HG02588 (cell line): Measurements from ENCODE around the gene MTCH1.
"Not testable (repeated sequence)": the region's sequence is repeated elsewhere in the genome, so short reads cannot be mapped to it uniquely, and the experiment has no call there.

Source experiments
- ATAC-seq: cut with Tn5 transposase; IDR thresholded peaks from one replicate; pipeline ENCODE4 v1.9.1; 2021; ENCODE audit warnings: mild to moderate bottlenecking, moderate library complexity; ENCODE audit not compliant: unreplicated experiment

Gene MTCH1

GRCh38 chr6:36955671-36956445, 30.1 kb downstream of the MTCH1 start:
- no peak for ATAC-seq

DNA sequence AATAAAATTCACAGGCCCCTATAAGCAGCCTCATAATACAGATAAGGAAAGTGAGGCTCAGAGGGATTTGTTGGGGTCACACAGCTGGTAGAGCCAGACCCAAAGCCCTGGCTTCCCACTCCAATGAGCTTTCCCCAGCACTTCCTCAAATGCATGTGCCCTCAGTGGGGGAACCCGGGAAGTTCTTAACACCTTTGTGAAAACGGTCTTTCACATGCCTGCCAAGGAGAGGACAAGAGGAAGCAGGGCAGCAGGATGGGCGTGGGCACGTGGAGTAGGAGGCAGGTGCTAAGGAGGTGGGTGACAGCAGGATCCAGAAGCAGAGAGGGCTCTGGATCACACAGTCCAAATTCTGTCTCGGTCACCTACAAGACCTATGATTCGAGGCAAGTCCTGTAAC, 30.9 kb downstream of the MTCH1 start:
- ATAC-seq, result no peak

DNA sequence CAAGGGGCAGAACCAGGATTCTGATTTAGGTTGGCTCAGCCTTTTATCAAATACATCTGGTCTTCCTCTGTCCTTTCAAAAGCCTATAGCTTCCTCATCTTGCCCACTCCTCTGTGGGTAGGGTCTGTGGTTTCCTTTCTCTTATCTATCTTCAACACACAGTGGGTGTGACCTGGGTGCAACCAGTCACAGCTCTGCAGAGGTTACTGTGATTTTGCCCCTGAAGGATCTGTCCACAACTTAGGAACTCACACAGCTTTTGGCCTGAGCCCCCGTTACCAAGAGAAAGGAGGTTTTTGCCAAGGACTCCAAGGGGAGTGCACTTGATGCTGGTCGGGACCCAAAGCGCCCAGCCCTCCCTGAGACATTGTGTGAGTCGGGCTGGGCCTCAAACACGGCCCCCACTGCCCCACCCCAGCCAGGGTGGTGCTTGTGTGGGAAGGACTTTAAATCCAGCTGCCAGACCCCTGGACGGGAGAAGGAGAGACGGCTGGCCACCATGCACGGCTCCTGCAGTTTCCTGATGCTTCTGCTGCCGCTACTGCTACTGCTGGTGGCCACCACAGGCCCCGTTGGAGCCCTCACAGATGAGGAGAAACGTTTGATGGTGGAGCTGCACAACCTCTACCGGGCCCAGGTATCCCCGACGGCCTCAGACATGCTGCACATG, 31.6 kb downstream of the MTCH1 start, which contains the start of gene PI16:
Gene PI16 (plus strand): TSS at position 477 of the 670 bp plus-strand sequence. CDS start 23 bp downstream, at position 500.
- ATAC-seq, result no peak

DNA sequence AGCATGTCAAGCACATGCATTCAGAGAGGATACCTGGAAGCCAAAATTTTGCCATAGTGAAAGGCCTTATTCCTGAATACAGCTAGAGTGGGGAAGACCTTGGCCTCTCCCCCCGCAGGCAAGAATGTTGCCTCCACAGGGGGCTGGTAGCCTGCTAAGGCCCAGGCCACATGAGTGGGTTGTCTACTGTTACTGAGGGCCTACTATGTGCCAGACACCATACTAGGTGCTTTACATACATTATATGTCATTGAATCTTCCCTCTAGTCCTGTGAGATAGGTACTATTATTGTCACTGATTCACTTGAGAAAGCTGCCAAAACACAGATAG, 32.1 kb downstream of the MTCH1 start:
- no peak for ATAC-seq

DNA sequence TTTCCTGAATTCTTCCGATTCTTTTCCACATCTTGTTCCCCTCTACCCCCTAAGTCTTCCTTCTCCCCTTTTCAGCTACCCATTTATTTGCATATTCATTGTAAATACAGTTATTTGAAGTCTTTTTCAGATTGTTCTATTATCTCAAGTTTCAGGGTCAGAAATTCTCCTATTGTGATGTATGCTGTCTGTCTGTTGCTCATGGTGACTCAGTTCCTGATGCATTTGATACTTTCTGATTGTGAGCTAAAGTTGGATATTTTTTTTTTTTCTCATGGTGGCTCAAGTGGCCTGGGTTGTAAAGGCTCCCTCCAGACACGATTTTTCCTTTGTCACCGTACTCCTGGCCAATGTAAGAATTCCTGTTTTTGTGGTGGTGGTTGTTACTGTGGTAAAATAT, 36.4 kb downstream of the MTCH1 start:
- no peak for ATAC-seq

DNA sequence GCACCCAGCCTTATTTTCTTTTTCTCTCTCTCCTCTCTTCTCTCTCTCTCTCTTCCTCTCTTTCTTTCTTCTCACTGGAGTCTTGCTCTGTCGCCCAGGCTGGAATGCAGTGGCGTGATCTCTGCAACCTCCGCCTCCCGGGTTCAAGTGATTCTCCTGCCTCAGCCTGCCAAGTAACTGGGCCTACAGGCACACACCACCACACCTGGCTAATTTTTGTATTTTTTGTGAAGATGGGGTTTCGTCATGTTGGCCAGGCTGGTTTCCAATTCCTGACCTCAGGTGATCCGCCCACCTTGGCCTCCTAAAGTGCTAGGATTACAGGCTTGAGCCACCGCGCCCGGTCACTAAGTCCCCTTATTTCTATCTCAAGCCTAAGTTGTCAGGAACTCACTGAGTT, 36.9 kb downstream of the MTCH1 start:
- not testable (repeated sequence) for ATAC-seq

DNA sequence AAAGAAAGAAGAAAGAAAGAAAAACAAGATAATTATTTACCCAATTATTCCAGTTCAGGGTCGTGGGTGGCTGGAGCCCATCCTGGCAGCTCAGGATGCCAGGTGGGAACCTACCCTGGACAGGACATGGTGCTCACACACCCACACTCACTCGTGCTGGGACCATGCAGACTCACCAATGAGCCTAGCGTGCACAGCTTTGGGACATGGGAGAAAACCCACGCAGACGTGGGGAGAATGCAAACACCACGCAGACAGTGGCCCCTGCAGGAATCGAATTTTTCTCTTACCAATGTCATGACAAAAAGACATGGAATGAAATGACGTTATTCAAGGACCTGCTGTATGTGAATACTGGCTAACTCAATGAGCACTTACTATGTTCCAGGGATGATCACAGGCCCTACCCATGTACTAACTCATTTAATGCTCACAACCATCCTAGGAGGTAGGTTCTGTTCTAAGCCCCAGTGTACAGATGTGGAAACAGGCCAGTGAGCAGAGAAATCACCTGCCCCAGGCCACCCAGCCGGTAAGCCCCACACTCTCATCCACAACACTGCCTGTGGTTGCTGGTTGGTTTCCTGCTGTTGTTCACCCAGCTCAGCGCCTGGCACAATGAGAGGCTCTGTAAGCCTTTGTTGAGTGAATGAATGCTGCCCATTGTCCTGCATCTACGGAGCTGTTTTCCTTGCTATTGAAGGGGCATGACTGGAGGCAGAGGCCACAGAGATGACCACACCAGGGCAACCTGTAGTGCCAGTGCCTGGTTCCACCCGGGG, 38.2 kb downstream of the MTCH1 start:
- ATAC-seq, result no peak

- no peak for ATAC-seq
Observed at GRCh38 chr6:36946526-36946925, 39.5 kb downstream of the MTCH1 start.

- ATAC-seq, result no peak
Observed at GRCh38 chr6:36945301-36945700, 40.7 kb downstream of the MTCH1 start.

- ATAC-seq, result no peak
Observed at GRCh38 chr6:36944650-36945049, 41.3 kb downstream of the MTCH1 start.

GRCh38 chr6:36942329-36942728, 43.7 kb downstream of the MTCH1 start:
- not testable (repeated sequence) for ATAC-seq

DNA sequence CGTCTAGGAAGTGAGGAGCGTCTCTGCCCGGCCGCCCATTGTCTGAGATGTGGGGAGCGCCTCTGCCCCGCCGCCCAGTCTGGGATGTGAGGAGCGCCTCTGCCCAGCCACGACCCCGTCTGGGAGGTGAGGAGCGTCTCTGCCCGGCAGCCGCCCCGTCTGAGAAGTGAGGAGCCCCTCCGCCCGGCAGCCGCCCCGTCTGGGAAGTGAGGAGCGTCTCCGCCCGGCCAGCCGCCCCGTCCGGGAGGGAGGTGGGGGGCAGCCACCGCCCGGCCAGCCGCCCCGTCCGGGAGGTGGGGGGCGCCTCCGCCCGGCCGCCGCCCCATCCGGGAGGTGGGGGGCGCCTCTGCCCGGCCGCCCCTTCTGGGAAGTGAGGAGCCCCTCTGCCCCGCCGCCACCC, 44.4 kb downstream of the MTCH1 start:
- not testable (repeated sequence) for ATAC-seq

- no peak for ATAC-seq
Observed at GRCh38 chr6:36940027-36940426, 46.0 kb downstream of the MTCH1 start.

DNA sequence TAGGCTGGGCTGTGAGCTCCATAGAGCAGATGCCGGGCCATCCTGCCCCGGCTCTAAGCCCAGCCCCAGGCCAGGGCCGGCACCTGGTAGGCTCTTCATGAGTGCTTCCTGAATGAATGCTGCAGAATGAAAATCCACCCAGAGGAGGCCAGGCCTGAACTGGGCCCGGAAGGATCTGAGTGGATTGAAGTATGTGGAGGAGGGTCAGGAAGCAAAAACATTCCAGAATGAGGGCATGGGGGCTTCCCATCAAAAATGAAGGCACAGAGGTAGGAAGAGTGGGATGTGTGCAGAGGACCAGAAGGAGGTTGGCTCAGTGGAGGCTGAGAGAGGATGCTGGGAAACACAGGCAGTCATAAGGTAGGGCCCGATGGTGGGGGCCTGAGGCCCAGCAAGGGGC, 47.0 kb downstream of the MTCH1 start:
- ATAC-seq, result not testable (repeated sequence)

GRCh38 chr6:36938536-36938935, 47.5 kb downstream of the MTCH1 start:
- no peak for ATAC-seq

DNA sequence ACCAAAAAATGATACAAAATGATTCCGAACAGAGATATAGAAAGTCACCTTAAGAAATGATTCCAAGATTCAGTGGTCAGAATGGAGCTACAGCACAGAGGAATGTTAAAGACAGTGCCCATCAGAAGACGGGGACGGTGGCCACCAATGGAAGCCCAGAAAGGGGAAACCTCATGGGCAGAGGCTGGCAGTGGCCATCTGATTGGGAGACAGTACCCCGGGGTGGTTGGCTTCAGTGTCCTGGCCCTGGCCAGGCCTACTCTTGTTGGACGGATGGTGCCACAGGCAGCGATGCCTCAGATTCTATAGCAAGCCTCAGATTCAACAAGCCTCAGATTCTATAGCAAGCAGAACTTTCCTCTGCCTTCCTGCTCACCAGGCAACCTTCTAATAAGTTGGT, 48.1 kb downstream of the MTCH1 start:
- ATAC-seq, result no peak

DNA sequence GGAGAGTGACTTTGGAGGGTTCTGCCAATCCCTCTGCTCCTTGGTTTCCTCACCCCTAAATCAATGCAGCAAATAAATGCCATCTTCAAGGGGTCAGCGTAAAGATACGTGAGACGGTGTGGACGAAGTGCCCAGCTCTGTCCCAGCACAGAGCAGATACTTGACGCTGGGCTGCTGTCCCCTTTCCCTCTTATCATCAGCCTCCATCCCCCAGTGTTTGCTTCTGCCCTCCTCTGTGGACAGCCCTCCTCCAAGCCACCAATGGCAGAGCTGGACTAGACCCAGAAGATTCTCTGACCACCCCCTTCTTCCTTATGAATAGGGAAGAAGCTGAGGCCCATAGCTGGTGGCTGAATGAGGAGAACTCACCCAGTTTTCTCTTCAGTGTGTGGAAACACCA, 49.2 kb downstream of the MTCH1 start:
- ATAC-seq, result no peak

GRCh38 chr6:36934901-36935300, 51.1 kb downstream of the MTCH1 start:
- no peak for ATAC-seq

- no peak for ATAC-seq
Observed at GRCh38 chr6:36933519-36933918, 52.5 kb downstream of the MTCH1 start.

DNA sequence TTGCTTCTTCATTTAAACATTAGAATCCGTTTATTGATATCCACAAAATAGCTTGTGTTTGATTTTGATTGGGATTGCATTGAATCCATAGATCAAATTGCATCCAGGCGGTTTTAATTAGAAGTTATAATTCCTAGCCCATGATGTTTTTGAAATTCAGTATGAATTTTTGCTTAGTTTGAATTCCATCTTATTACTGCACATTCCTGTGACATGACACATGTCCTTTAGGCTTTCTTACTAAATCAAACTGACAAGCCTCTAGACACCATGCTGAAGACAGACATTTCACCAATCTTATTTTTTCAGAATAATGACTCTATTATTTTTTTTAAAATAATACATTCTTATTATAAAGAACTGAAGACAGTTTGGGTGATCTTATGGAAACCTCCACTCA, 52.9 kb downstream of the MTCH1 start:
- ATAC-seq, result no peak

DNA sequence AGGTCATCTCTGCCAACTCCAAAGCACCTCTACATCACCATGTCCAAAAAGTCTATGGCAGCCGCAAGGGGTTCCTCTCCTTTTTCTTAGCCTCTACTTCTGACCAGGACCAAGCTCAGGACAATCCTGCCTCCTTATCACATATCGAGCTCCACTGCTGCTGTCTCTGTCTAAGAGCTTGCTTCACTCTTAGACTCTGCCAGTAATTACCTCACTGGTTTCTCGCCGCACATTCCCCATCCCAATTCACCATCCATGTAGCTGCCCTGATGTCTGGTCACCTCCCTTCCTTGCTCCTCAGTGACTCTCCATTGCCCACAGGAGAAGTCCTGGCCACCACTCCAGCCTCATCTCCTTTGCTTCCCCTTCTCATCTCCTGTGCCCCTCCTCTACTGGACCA, 55.5 kb downstream of the MTCH1 start:
- ATAC-seq, result no peak

DNA sequence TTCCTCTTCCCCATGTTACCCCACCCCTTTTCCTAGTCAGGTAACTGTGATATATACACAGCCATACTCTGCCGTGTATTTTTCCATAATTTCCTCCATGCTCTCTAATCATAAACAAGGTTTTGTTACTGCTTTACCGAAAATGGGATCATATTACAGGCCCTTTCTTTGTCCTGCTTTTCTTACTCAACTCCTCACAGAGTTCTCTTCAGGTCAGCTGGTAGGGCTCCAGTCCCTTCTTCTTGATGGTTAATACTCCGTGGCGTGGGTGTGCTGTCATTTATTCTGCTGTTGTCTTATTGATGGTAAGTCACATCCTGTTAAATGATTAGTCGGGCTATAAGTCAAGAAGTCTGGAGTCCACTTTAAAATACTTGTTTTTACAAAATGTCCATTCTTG, 56.4 kb downstream of the MTCH1 start:
- ATAC-seq, result no peak
